Mesendoderm (in vitro differentiated cells): ENCODE results near the gene PEX11G.

Experiments used
- DNase-seq: peaks from one replicate; pipeline ENCODE4 v3.0.0; 2013
- H2AK5ac ChIP-seq: 2 replicates; pipeline ENCODE4 v1.6.1; 2013; ENCODE audit warnings: low read length, inconsistent platforms
- H2BK120ac ChIP-seq: 2 replicates; pipeline ENCODE4 v1.6.1; 2013; ENCODE audit warnings: low read depth, mild to moderate bottlenecking, low read length, moderate library complexity, mixed read lengths
- H2BK15ac ChIP-seq: replicated peaks from 2 replicates; pipeline ENCODE4 v1.6.1; 2013; ENCODE audit warnings: low read depth, mild to moderate bottlenecking, moderate library complexity
- H2BK5ac ChIP-seq: 2 replicates; pipeline ENCODE4 v1.6.1; 2013; ENCODE audit warnings: low read length, inconsistent platforms
- H3K18ac ChIP-seq: 2 replicates; pipeline ENCODE4 v1.6.1; 2013; ENCODE audit warnings: mild to moderate bottlenecking, low read length, mixed read lengths
- H3K23ac ChIP-seq: one replicate; pipeline ENCODE4 v1.6.1; 2013; ENCODE audit warnings: low read length
- H3K27ac ChIP-seq: 2 replicates; pipeline ENCODE4 v1.5.1; 2013; ENCODE audit warnings: low read depth, mild to moderate bottlenecking, inconsistent platforms, low read length, moderate library complexity
- H3K27me3 ChIP-seq: 2 replicates; pipeline ENCODE4 v1.6.1; 2013; ENCODE audit warnings: low read length, control low read depth, mild to moderate bottlenecking, inconsistent platforms; ENCODE audit not compliant: insufficient read depth, poor library complexity
- H3K36me3 ChIP-seq: 2 replicates; pipeline ENCODE4 v1.6.1; 2013; ENCODE audit warnings: low read length, inconsistent platforms; ENCODE audit not compliant: control insufficient read depth, insufficient read depth
- H3K4ac ChIP-seq: one replicate; pipeline ENCODE4 v1.6.1; 2013; ENCODE audit warnings: low read depth, mild to moderate bottlenecking, low read length, moderate library complexity
- H3K4me1 ChIP-seq: 2 replicates; pipeline ENCODE4 v1.6.1; 2013; ENCODE audit warnings: low read depth, low read length, inconsistent platforms; ENCODE audit not compliant: control insufficient read depth
- H3K4me2 ChIP-seq: 2 replicates; pipeline ENCODE4 v1.6.1; 2013; ENCODE audit warnings: low read length
- H3K4me3 ChIP-seq: 2 replicates; pipeline ENCODE4 v1.5.1; 2013; ENCODE audit warnings: mild to moderate bottlenecking, low read length
- H3K56ac ChIP-seq: one replicate; pipeline ENCODE4 v1.6.1; 2013; ENCODE audit warnings: low read length
- H3K79me1 ChIP-seq: 2 replicates; pipeline ENCODE4 v1.6.1; 2013; ENCODE audit warnings: low read length, inconsistent platforms
- H3K79me2 ChIP-seq: 2 replicates; pipeline ENCODE4 v1.6.1; 2013; ENCODE audit warnings: mild to moderate bottlenecking, low read length; ENCODE audit not compliant: control insufficient read depth, insufficient read depth
- H3K9ac ChIP-seq: 2 replicates; pipeline ENCODE4 v1.6.1; 2013; ENCODE audit warnings: low read length, inconsistent platforms
- H4K5ac ChIP-seq: one replicate; pipeline ENCODE4 v1.6.1; 2013; ENCODE audit warnings: low read length
- H4K8ac ChIP-seq: one replicate; pipeline ENCODE4 v1.6.1; 2013; ENCODE audit warnings: low read depth, mild to moderate bottlenecking, control low read depth, low read length, moderate library complexity
- WGBS: extraction: QIAGEN DNeasy Blood & Tissue Kit; methylation state at CpG from one replicate; pipeline ENCODE4 v1.1.7; 2013; ENCODE audit warnings: low lambda C conversion rate, missing lambda C conversion rate; ENCODE audit not compliant: insufficient coverage; ENCODE audit errors: extremely low coverage; 5-methylcytosine and 5-hydroxymethylcytosine counted together

The PEX11G gene

DNA sequence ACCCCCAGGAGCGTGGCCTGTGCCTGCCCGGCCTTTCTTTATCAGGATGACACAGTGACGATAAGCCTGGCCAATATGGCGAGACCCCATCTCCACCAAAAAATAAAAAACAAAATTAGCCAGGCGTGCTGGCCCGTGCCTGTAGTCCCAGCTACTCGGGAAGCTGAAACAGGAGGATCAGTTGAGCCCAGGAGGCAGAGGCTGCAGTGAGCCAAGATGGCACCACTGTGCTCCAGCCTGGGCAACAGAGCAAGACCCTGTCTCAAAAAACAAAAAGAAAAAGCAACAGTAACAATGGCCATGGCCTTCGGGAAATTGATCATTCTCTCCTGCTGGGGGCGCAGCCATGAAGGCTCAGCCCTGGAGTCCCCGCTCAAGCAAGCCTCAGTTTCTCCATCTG is 11.1 kb downstream of the PEX11G start:
- no peak overlapping the region for H2BK120ac ChIP-seq
- H3K23ac ChIP-seq = no peak overlapping the region
- no peak overlapping the region for H3K9ac ChIP-seq
- H3K27me3 ChIP-seq = no peaks in the 10 kb centered on the region
- H3K36me3 ChIP-seq = no peaks in the 10 kb centered on the region
- no peak for DNase-seq
- H2AK5ac ChIP-seq = no peak overlapping the region
- H2BK15ac ChIP-seq = no peak overlapping the region
- no peak overlapping the region for H2BK5ac ChIP-seq
- no peaks in the 10 kb centered on the region for H3K79me1 ChIP-seq
- no CpG with 5 or more reads among the region's 10 CpGs for WGBS
- no peak overlapping the region for H3K4me3 ChIP-seq
- H3K4me1 ChIP-seq = no peaks in the 10 kb centered on the region
- H4K5ac ChIP-seq = no peak overlapping the region
- no peak overlapping the region for H3K4me2 ChIP-seq
- H3K27ac ChIP-seq = no peak overlapping the region
- no peaks in the 10 kb centered on the region for H3K79me2 ChIP-seq
- no peak overlapping the region for H3K18ac ChIP-seq
- no peak overlapping the region for H3K4ac ChIP-seq
- H4K8ac ChIP-seq = no peak overlapping the region
- no peak overlapping the region for H3K56ac ChIP-seq

DNA sequence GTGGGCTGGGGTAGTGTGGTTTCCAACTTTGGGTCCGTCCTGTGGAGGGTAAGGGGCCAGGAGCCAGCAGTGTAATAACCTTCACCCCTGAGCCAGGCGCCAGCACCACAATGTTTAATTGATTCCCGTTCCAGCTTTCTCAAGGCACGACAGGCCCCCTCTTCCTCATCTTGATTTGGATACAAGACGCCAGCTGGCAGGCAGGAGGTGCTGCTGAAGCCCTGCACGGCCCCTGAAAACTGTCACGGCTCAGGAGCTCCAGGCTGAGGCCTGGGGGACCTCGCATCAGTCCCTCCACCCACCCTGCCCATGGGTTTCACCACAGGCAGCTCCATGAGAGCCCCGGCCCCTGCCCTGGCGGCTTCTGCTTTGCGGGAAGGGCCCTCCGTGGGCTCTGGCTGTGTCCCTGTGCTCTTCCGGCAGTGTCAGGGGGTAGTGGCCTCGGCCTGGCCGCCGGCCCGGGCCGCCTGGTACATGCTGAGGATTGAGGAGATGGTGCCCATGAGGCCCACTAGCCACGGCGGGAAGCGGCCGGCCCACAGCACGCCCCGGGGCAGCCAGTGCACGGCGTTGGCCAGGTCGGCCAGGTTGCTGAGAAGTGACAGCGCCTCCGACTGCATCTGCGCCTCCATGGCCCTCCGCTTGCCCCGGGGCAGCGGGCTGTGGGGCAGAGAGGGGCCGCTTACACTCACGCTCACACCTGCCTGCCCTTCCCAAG is 11.9 kb downstream of the PEX11G start:
- Histone ChIP-seq H3K4ac (no peak overlapping the region), H4K8ac (no peak overlapping the region), H2BK15ac (no peak overlapping the region), H3K18ac (no peak overlapping the region), H3K27me3 (no peaks in the 10 kb centered on the region), H3K27ac (no peak overlapping the region), H3K4me2 (no peak overlapping the region), H3K23ac (no peak overlapping the region), H2BK120ac (no peak overlapping the region), H3K36me3 (no peaks in the 10 kb centered on the region), H3K4me1 (no peaks in the 10 kb centered on the region), H3K56ac (no peak overlapping the region), H3K9ac (no peak overlapping the region), H3K79me2 (no peaks in the 10 kb centered on the region), H4K5ac (no peak overlapping the region), H2BK5ac (no peak overlapping the region), H2AK5ac (no peak overlapping the region), H3K4me3 (no peak overlapping the region), H3K79me1 (no peaks in the 10 kb centered on the region)
- no CpG with 5 or more reads among the region's 35 CpGs for WGBS
- no peak for DNase-seq

DNA sequence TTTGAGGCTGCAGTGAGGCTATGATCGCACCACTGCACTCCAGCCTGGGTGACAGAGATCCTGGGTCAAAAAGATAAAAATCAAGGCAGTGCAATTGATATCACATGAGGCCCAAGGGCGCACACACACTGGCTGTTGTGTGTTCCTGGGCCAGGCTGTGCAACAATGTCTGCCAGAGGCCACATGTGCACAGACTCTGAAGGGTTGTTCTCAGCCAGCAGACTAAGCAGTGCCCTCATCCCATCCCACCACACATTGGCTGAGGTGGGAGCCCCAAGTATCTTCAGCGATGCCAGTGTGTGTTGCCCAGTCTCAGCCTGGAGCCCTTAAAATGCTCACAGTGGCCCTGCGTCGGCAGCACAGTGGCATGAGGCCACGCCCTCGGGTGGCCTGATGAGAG is 12.6 kb downstream of the PEX11G start:
- Histone ChIP-seq H3K56ac (no peak overlapping the region), H3K23ac (no peak overlapping the region), H3K4ac (no peak overlapping the region), H2BK15ac (no peak overlapping the region), H2AK5ac (no peak overlapping the region), H3K9ac (no peak overlapping the region), H3K4me1 (no peaks in the 10 kb centered on the region), H2BK120ac (no peak overlapping the region), H3K79me1 (no peaks in the 10 kb centered on the region), H3K18ac (no peak overlapping the region), H3K4me3 (no peak overlapping the region), H4K5ac (no peak overlapping the region), H4K8ac (no peak overlapping the region), H3K27ac (no peak overlapping the region), H3K4me2 (no peak overlapping the region), H3K79me2 (no peaks in the 10 kb centered on the region), H3K27me3 (no peaks in the 10 kb centered on the region), H3K36me3 (no peaks in the 10 kb centered on the region), H2BK5ac (no peak overlapping the region)
- WGBS = no CpG with 5 or more reads among the region's 7 CpGs
- DNase-seq = no peak

DNA sequence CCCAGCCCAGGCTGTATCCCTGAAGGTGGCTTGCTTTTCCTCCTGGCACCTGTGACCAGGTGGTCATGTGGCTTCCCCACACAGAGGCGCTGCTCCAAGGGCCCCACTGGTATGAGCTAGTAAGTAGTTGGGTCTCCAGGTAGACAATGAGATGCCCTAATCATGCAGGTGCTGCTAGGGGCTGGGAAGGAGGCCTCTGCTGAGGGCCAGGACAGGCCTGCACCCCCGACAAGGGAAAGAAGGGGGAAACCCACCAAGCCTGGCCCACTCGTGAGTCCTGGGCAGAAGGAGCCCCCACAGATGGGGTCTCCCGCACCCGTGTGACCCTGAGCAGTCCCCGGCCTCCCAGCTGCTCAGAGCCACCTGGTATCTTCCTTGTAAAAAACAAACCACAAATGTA is 13.2 kb downstream of the PEX11G start:
- H2BK120ac ChIP-seq = no peak overlapping the region
- H3K18ac ChIP-seq = no peak overlapping the region
- H4K5ac ChIP-seq = no peak overlapping the region
- no peak overlapping the region for H2BK5ac ChIP-seq
- H3K79me1 ChIP-seq = no peaks in the 10 kb centered on the region
- H3K4me1 ChIP-seq = no peaks in the 10 kb centered on the region
- no peak overlapping the region for H3K23ac ChIP-seq
- no peaks in the 10 kb centered on the region for H3K36me3 ChIP-seq
- no peak overlapping the region for H3K4me3 ChIP-seq
- H4K8ac ChIP-seq = no peak overlapping the region
- H2AK5ac ChIP-seq = no peak overlapping the region
- no peak overlapping the region for H3K9ac ChIP-seq
- no peak overlapping the region for H3K27ac ChIP-seq
- no peak for DNase-seq
- H2BK15ac ChIP-seq = no peak overlapping the region
- no CpG with 5 or more reads among the region's 6 CpGs for WGBS
- H3K4ac ChIP-seq = no peak overlapping the region
- no peak overlapping the region for H3K56ac ChIP-seq
- H3K79me2 ChIP-seq = no peaks in the 10 kb centered on the region
- no peaks in the 10 kb centered on the region for H3K27me3 ChIP-seq
- H3K4me2 ChIP-seq = no peak overlapping the region

DNA sequence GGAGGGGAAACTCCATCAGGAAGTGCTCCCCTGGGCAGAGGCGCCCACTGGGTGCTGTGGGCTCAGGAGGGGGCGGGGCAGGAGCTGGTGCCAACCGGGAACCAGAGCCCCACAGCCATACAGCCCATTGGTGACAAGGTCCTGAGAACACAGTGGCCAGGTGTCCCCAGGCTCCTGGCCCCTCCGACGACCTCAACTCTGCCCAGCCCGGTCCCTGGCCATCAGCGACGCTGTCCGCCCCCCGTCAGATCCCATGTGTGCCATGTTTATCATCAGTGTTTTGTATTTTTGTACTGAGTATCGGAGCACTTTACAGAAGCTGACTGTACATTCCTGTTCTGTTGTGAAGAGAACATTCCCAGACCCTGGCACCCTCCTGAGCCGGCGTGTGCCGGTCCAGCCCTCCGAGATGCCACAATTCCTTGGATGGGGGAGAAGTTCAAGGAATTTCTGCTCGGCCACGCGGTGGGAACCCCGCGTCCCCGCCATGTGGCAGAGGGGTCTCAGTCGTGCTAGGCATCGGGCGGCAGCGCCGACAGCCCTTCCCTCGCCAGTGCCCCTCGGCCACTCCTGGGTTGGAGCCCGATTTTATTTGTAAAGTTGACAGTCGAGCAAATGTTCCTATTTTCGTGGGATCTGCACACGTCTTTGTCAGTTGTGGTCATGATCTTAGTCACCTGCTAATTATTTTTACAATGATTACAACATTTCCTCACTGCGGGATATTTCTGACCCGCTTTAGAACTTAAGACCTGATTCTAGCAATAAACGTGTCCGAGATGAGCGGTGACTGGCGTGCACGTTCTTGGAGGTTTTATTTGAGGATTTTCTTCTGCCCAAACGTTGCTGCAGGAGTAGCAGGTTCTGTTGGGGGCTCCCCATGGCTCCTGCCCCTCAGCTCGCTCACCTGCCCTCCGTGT is 16.9 kb downstream of the PEX11G start:
- Histone ChIP-seq H2BK15ac (no peak overlapping the region), H3K23ac (no peak overlapping the region), H3K4ac (no peak overlapping the region), H3K9ac (no peak overlapping the region), H3K18ac (no peak overlapping the region), H3K4me3 (no peak overlapping the region), H3K27ac (no peak overlapping the region), H2BK5ac (no peak overlapping the region), H3K4me1 (no peaks in the 10 kb centered on the region), H3K4me2 (no peak overlapping the region), H3K27me3 (no peaks in the 10 kb centered on the region), H2BK120ac (no peak overlapping the region), H4K5ac (no peak overlapping the region), H4K8ac (no peak overlapping the region), H3K79me2 (no peaks in the 10 kb centered on the region), H2AK5ac (no peak overlapping the region), H3K56ac (no peak overlapping the region), H3K36me3 (no peaks in the 10 kb centered on the region), H3K79me1 (no peaks in the 10 kb centered on the region)
- WGBS = no CpG with 5 or more reads among the region's 42 CpGs
- DNase-seq = no peak
